Tongue (tissue), 3 donors: ENCODE measurements around the gene ROCK2. TPM values are rescaled to one million over a fixed set of nuclear protein-coding genes. Genes with fewer than 3 reads are reported as not detected.

Source experiments
- DNase-seq: peaks from one replicate; pipeline ENCODE4 v3.0.0-alpha.2; 2015
- small RNA-seq: library from RNA; depleted of rRNA; stranded (forward); fragments of <200 nt; gene quantifications from one replicate; pipeline ENCODE3, GENCODE V24; 2014; ENCODE audit warnings: low replicate concordance
- total RNA-seq: library from RNA; depleted of rRNA; stranded (reverse); fragments of >200 nt; gene quantifications from one replicate; pipeline ENCODE4 v1.2.3, GENCODE V29; 2014

The ROCK2 gene
- total RNA-seq, 1 donor from 2014 or later: 89.4 TPM

- DNase-seq: no peak
Observed at GRCh38 chr2:11152591-11152990, 191.8 kb downstream of the ROCK2 start.

DNA sequence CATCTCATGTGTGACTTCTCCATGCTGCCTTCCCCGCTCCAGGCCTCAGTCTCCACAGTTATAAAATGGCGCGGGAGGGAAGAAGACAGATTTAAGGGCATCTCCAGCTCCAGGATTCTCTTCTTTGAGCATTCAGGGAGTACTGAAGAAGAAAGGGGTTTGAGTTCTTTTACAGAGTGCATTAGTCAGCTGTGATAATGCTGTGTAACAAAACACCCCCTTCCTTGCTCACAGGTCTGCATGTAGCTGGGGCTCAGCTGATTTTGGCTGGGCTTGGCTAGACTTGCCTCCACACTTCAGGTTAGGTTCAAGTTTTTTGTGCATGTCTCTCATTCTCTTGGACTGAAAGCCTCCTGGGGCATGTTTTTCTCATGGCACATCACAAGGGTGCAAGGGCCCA lies 197.2 kb downstream of the ROCK2 start:
- DNase-seq: no peak

- DNase-seq: no peak
Observed at GRCh38 chr2:11146076-11146475, 198.4 kb downstream of the ROCK2 start.

GRCh38 chr2:11145350-11145749 lies 199.1 kb downstream of the ROCK2 start:
- no peak for DNase-seq

DNA sequence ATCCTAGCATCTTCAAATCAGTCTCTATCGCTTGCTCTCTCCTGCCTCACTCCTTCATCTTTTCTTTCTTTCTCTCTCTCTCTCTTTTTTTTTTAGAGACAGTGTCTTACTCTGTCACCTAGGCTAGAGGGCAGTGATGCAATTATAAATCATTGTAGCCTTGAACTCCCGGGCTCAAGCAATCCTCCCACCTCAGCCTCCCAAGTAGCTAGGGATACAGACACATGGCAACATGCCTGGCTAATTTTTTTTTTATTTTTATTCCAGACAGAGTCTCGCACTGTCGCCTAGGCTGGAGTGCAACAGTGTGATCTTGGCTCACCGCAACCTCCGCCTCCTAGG lies 199.7 kb downstream of the ROCK2 start:
- no peak for DNase-seq

GRCh38 chr2:11144077-11144737 lies 200.2 kb downstream of the ROCK2 start:
- no peak for DNase-seq

GRCh38 chr2:11142987-11143386 lies 201.4 kb downstream of the ROCK2 start:
- no peak for DNase-seq

DNA sequence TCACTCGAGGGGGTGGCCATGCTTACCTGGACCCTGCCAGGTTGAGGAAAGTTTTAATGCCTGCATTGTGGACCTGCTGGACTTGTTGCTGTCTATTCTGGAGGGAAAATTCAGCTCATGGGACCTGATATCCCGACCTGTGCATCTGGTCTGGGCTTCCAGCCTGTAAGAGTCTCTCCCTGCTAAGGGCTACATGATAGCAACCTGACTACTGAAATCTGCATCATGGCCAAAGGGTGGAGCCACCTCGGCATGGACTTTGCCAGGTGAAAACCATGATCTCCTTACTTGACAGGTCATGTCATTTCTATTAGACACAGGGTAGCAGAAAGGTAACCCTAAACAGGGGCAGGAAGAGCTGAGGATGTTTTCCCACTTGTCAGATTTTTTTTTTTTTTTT lies 202.1 kb downstream of the ROCK2 start:
- no peak for DNase-seq

DNA sequence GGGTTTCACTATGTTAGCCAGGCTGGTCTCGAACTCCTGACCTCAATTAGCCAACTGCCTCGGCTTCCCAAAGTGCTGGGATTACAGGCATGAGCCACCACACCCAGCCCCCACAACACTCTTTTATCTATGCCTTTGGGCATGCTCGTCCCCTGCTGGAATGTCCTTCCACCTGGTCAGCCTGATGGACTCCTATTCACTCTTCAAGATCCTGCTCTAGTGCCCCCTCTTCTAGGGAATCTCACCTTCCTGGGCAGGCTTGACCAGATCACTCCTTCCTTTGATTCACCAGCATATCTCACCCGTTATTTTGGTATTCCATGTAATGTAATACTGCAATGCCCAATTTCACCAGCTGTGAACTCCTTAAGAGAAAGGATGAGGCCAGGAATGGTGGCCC lies 203.1 kb downstream of the ROCK2 start:
- DNase-seq: no peak

- no peak for DNase-seq
Observed at GRCh38 chr2:11140492-11140891, 203.9 kb downstream of the ROCK2 start.

GRCh38 chr2:11134349-11134748 lies 210.1 kb downstream of the ROCK2 start:
- DNase-seq: no peak

DNA sequence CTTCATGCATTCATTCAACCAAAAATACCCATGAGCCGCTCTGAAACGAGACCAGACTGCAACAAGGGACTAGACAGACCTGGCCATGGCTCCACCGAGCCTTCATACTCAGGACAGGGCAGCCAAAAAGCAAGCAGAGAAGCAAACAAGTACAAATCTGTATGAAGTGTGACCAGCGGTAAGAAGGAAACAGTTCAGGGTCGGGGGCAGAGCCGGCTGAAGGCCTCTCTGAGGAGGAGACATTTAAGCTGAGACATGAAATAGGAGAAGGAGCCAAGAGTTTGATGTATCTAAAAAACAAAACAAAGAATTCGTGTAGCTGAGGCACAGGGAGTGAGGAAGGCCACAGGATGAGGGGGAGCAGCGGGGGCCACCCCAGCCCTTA lies 210.5 kb downstream of the ROCK2 start:
- no peak for DNase-seq

DNA sequence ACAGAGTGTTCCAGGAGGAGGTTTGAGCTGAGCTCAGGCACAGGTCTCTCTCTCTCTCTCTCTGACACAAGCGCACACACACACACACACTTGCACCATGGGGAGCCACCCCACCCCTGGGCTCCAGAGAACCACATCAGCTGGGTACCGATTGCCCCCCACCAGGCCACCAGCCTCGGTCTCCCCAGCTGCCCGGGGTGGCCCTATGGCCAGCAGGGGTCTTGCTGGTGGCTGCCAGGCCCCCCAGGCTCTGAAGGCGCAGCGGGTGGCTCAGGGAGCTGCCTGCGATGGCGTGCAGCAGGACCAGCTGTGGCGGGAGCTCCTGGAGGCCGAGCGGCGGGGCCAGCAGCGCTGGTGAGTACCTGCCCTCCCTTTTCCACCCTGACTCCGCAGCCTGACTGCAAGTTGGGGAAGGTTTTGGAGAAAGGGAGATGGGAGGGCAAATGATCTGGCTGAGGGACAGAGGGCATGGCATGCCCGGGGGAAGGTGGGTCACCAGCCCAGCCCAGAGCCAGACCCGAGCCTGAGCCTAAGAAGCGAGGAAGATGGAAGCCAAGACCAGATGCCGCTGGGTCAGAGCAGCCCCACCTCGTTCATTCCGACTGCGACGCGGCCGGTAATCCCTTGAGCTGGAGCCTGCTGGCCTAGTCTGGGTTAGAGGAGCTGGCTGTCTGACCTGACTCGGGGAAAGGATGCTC lies 211.0 kb downstream of the ROCK2 start:
- DNase-seq: peak; percentile 42

DNA sequence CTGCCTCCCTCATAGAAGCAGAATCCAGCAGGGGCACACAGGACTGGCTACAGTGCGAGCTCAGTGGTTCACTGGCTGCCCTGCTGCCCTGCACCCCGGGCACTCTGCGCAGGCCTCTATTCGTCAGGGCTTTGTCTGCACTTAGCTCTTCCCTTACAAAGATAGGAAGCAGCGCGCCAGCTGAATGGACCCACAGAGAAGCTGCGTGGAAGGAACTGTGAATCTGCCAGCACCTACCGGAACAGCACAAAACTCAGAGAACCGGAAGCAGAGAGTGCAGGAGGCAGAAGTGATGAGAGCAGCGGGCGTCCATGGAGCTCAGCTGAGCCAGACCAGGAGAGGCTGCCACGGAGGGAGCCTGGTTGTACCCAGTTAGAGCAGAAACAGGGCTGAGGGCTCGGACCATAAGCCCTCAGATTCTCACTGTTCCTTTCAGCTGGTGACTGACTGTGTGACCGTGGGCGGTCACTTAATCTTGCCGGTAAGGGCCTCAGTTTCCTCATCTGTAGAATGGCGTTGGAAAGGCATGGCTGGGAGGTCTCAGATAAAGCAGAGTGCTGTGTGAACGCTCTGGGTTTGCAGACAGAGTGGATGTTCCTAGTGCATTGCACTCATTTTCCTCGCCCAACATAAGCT lies 212.3 kb downstream of the ROCK2 start:
- DNase-seq: no peak

GRCh38 chr2:11131166-11131920 lies 213.1 kb downstream of the ROCK2 start:
- DNase-seq: no peak

Small RNA genes lying within 50 kb of the gene (small RNA-seq; reads per million reads assigned to genes)
- gene RNU6-1081P: not detected

Other genes starting within 250 kb of the ROCK2 start
- 16.3 TPM for gene SLC66A3, start 189.2 kb downstream of the ROCK2 start, total RNA-seq
- gene E2F6, start 121.5 kb upstream of the ROCK2 start, total RNA-seq: 25.8 TPM
- gene GREB1, start 189.4 kb upstream of the ROCK2 start, total RNA-seq: 6.9 TPM